GM12878 (cell line): ENCODE results near the gene DYNC2LI1. TPM values are rescaled to one million over a fixed set of nuclear protein-coding genes. Genes with fewer than 3 reads are reported as not detected.

Experiments
- ATAC-seq: fragments of 200-7000 bp; cut with Tn5 transposase; 3 replicates; pipeline ENCODE4 v1.9.1; 2020; ENCODE audit warnings: mild to moderate bottlenecking, moderate library complexity
- BruUV-seq: library from RNA; stranded (reverse); fragments of 400-500 nt; replicated peaks from 2 replicates; lab custom pipeline; 2021; lab: Mats Ljungman, UMichigan
- CTCF ChIA-PET: fragments of 300-600 bp; sonication (Branson Sonifier 250); formaldehyde crosslinking; extraction: SDS; loops from one replicate; lab custom pipeline; 2021; ENCODE audit warnings: inconsistent platforms; lab: Yijun Ruan, JAX
- POLR2A ChIA-PET: fragments of 350-600 bp; formaldehyde crosslinking; extraction: SDS; loops from one replicate; lab custom pipeline; 2021; ENCODE audit warnings: inconsistent platforms; lab: Charles Lee
- RAD21 ChIA-PET: fragments of 300-600 bp; sonication (Branson Sonifier 250); formaldehyde crosslinking; loops from one replicate; lab custom pipeline; 2023; ENCODE audit warnings: antibody characterized with exemption; ENCODE audit not compliant: unreplicated experiment; lab: Charles Lee
- SMC1A ChIA-PET: fragments of 300-600 bp; sonication (Branson Sonifier 250); formaldehyde crosslinking; loops from one replicate; lab custom pipeline; 2023; ENCODE audit not compliant: unreplicated experiment, uncharacterized antibody; lab: Charles Lee
- DNase-seq: peaks from one replicate; pipeline ENCODE4 v3.0.0-alpha.2; 2011; ENCODE audit warnings: low read depth, low spot score
- FAIRE-seq: peaks from 3 replicates; lab custom pipeline; 2011; peaks lifted over from hg19 to GRCh38; lab: Jason Lieb, UNC
- H2AFZ ChIP-seq: 2 replicates; pipeline ENCODE4 v1.6.0; 2011; ENCODE audit warnings: low read depth, low read length, control low read depth; ENCODE audit not compliant: control insufficient read depth
- H3K27ac ChIP-seq: 2 replicates; pipeline ENCODE4 v1.5.1; 2011; ENCODE audit warnings: control low read depth; ENCODE audit not compliant: control insufficient read depth, insufficient read depth
- H3K27me3 ChIP-seq, 2 experiments: replicated peaks in 1 of 2; 2 replicates each; pipeline versions ENCODE4 v1.6.0 to v1.6.1; 2011; ENCODE audit warnings: low read length in 1 of 2; ENCODE audit not compliant: control insufficient read depth in 2 of 2, insufficient read depth in 2 of 2
- H3K36me3 ChIP-seq, 2 experiments: 2 replicates each; pipeline ENCODE4 v1.5.1; 2011; ENCODE audit warnings: low read length in 1 of 2; ENCODE audit not compliant: control insufficient read depth in 2 of 2, insufficient read depth in 2 of 2
- H3K4me1 ChIP-seq: 2 replicates; pipeline ENCODE4 v1.6.1; 2011; ENCODE audit warnings: mild to moderate bottlenecking, low read length, moderate library complexity, mixed read lengths; ENCODE audit not compliant: control insufficient read depth, insufficient read depth
- H3K4me2 ChIP-seq: 2 replicates; pipeline ENCODE4 v1.6.0; 2011; ENCODE audit warnings: control low read depth; ENCODE audit not compliant: control insufficient read depth, insufficient read depth
- H3K4me3 ChIP-seq: fragments of 200-600 bp; sonication (generic); 2 replicates; pipeline ENCODE4 v1.5.1; 2016
- H3K79me2 ChIP-seq: 2 replicates; pipeline ENCODE4 v1.6.0; 2011; ENCODE audit warnings: low read length; ENCODE audit not compliant: control insufficient read depth, insufficient read depth
- H3K9ac ChIP-seq: 2 replicates; pipeline ENCODE4 v1.8.0; 2011; ENCODE audit warnings: low read length, control low read depth, mixed read lengths; ENCODE audit not compliant: control insufficient read depth, insufficient read depth
- H3K9me3 ChIP-seq: replicated peaks from 3 replicates; pipeline ENCODE4 v1.5.1; 2011; ENCODE audit warnings: mild to moderate bottlenecking, low read length; ENCODE audit not compliant: control insufficient read depth, insufficient read depth
- H4K20me1 ChIP-seq: 2 replicates; pipeline ENCODE4 v1.6.0; 2011; ENCODE audit not compliant: control insufficient read depth, insufficient read depth
- ASH2L ChIP-seq: fragments of 300-600, 200-600 bp; sonication (generic); IDR thresholded peaks from 2 replicates; pipeline ENCODE4 v1.6.1; 2017; ENCODE audit warnings: low read depth, mild to moderate bottlenecking, borderline replicate concordance
- CHD2 ChIP-seq: IDR thresholded peaks from 2 replicates; pipeline ENCODE4 v1.6.1; 2011; ENCODE audit warnings: low read depth, low read length, improper control_type of control experiment, borderline replicate concordance
- HDGF ChIP-seq: fragments of 450-650 bp; IDR thresholded peaks from 2 replicates; pipeline ENCODE4 v1.6.1; 2016; ENCODE audit warnings: antibody characterized with exemption
- NFYA ChIP-seq: IDR thresholded peaks from 2 replicates; pipeline ENCODE4 v1.6.1; 2011; ENCODE audit warnings: low read depth, mild to moderate bottlenecking, low read length, improper control_type of control experiment, borderline replicate concordance
- POLR2A ChIP-seq: IDR thresholded peaks from 2 replicates; pipeline ENCODE4 v1.6.1; 2011; ENCODE audit warnings: low read depth, mild to moderate bottlenecking, low read length
- RB1 ChIP-seq: fragments of 450-650 bp; formaldehyde crosslinking; IDR thresholded peaks from 2 replicates; pipeline ENCODE4 v1.6.1; 2017; ENCODE audit warnings: mild to moderate bottlenecking, borderline replicate concordance
- SUPT20H ChIP-seq: IDR thresholded peaks from 2 replicates; pipeline ENCODE4 v1.6.1; 2011; ENCODE audit warnings: low read depth, mild to moderate bottlenecking, low read length, moderate library complexity, borderline replicate concordance; ENCODE audit not compliant: control insufficient read depth
- ZNF217 ChIP-seq: fragments of 450-650 bp; IDR thresholded peaks from 2 replicates; pipeline ENCODE4 v1.6.1; 2017; ENCODE audit warnings: antibody characterized with exemption, mild to moderate bottlenecking
- WGBS: methylation state at CpG from one replicate; pipeline ENCODE4 v1.1.6; 2016; ENCODE audit warnings: low lambda C conversion rate; ENCODE audit not compliant: insufficient replicate concordance, insufficient coverage; ENCODE audit errors: missing lambda C conversion rate; 5-methylcytosine and 5-hydroxymethylcytosine counted together
- in situ Hi-C: fragments of 300-500 bp; cut with MboI; formaldehyde crosslinking; loops from 9 replicates; pipeline ENCODE4 v1.14.3; 2018; ENCODE audit warnings: mixed read lengths
- intact Hi-C: fragments of 100-400 bp; cut with micrococcal nuclease; formaldehyde crosslinking; loops from one replicate; pipeline ENCODE4 v1.14.2; 2022; ENCODE audit not compliant: unreplicated experiment
- polyA plus RNA-seq, 11 experiments: library from polyadenylated mRNA; depleted of rRNA in 4 of 11; unstranded in 6 of 11; stranded (reverse) in 5 of 11; fragments of >200 nt; fragmentation: Nextera tagmentation in 4 of 11; fragmentation: Illumina TruSeq in 1 of 11; extraction: Ambion mirVana in 4 of 11; extraction: Trizol in 1 of 11; gene quantifications; 1 replicate in 1 of 11; 2 replicates in 10 of 11; pipeline versions ENCODE4 v1.2.1 to v1.2.3, GENCODE V29; 2011 to 2016; ENCODE audit warnings: inconsistent platforms in 2 of 11, missing spikeins in 2 of 11, low read depth in 1 of 11
- total RNA-seq, 4 experiments: library from RNA; depleted of rRNA in 3 of 4; stranded (reverse); fragments of >200 nt in 3 of 4; fragmentation: Illumina TruSeq in 1 of 4; extraction: Trizol in 1 of 4; gene quantifications; 2 replicates each; pipeline versions ENCODE4 v1.2.1 to v1.2.3, GENCODE V29; 2013 to 2021
- TF ChIP-seq, protein P1 (sequence below): IDR thresholded peaks from 2 replicates; pipeline ENCODE4 v1.6.1; 2012; ENCODE audit warnings: mild to moderate bottlenecking, low read depth, low read length
- TF ChIP-seq, protein P2 (sequence below): fragments of 450-650 bp; IDR thresholded peaks from 2 replicates; pipeline ENCODE4 v1.6.1; 2018; ENCODE audit warnings: mild to moderate bottlenecking, low read depth, moderate library complexity; ENCODE audit not compliant: partially characterized antibody

Gene DYNC2LI1
- total and polyA plus RNA-seq, 10 of the 15 experiments (the other 5 are each of a cell fraction or from before 2014, with no cell fraction given), result 9.5 to 27.3 (median 19.3) TPM

DNA sequence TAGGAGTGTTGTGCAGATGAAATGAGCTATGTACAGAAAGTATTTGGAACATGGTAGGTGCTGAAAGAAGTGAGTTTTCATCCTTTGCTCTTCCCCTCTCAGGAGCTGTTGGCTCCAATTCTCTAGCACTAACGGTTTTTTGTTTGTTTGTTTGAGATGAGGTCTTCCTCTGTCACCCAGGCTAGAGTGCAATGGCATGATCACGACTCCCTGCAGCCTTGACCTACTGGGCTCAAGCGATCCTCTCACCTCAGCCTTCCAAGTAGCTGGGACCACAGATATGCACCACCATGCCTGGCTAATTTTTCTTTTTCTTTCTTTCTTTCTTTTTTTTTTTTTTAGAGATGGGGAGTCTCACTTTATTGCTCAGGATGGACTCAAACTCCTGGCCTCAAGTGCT, 52.0 kb downstream of the DYNC2LI1 start:
- intact Hi-C loops, result no loop called here
- no peak overlapping the region for H2AFZ ChIP-seq

More for the DNA sequence above, 52.0 kb downstream of the DYNC2LI1 start:
- H3K4me3 ChIP-seq, result no peak overlapping the region
- no peak overlapping the region for H3K27ac ChIP-seq
- H3K9me3 ChIP-seq, result no peaks in the 10 kb centered on the region
- no peak overlapping the region for H3K9ac ChIP-seq
- H3K79me2 ChIP-seq, result no peaks in the 10 kb centered on the region
- RAD21 ChIA-PET, result no interaction called here
- no peak overlapping the region for H3K4me2 ChIP-seq
- ATAC-seq (no peak), FAIRE-seq (no peak)
- no TSS peak for BruUV-seq
- no peaks in the 10 kb centered on the region; a peak in 1 of 4 replicates for H3K27me3 ChIP-seq
- POLR2A ChIA-PET, result no interaction called here
- in situ Hi-C loops, result no loop called here
- H4K20me1 ChIP-seq, result no peaks in the 10 kb centered on the region
- WGBS, result 32% methylated on average over 3 of the region's 3 CpGs
- TF ChIP-seq POLR2A (no peak), NFYA (no peak), ASH2L (no peak), ZNF217 (no peak), HDGF (no peak), SUPT20H (no peak), CHD2 (no peak), RB1 (no peak)
- TF ChIP-seq, protein P1, sequence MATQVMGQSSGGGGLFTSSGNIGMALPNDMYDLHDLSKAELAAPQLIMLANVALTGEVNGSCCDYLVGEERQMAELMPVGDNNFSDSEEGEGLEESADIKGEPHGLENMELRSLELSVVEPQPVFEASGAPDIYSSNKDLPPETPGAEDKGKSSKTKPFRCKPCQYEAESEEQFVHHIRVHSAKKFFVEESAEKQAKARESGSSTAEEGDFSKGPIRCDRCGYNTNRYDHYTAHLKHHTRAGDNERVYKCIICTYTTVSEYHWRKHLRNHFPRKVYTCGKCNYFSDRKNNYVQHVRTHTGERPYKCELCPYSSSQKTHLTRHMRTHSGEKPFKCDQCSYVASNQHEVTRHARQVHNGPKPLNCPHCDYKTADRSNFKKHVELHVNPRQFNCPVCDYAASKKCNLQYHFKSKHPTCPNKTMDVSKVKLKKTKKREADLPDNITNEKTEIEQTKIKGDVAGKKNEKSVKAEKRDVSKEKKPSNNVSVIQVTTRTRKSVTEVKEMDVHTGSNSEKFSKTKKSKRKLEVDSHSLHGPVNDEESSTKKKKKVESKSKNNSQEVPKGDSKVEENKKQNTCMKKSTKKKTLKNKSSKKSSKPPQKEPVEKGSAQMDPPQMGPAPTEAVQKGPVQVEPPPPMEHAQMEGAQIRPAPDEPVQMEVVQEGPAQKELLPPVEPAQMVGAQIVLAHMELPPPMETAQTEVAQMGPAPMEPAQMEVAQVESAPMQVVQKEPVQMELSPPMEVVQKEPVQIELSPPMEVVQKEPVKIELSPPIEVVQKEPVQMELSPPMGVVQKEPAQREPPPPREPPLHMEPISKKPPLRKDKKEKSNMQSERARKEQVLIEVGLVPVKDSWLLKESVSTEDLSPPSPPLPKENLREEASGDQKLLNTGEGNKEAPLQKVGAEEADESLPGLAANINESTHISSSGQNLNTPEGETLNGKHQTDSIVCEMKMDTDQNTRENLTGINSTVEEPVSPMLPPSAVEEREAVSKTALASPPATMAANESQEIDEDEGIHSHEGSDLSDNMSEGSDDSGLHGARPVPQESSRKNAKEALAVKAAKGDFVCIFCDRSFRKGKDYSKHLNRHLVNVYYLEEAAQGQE, result no peak
- TF ChIP-seq, protein P2, sequence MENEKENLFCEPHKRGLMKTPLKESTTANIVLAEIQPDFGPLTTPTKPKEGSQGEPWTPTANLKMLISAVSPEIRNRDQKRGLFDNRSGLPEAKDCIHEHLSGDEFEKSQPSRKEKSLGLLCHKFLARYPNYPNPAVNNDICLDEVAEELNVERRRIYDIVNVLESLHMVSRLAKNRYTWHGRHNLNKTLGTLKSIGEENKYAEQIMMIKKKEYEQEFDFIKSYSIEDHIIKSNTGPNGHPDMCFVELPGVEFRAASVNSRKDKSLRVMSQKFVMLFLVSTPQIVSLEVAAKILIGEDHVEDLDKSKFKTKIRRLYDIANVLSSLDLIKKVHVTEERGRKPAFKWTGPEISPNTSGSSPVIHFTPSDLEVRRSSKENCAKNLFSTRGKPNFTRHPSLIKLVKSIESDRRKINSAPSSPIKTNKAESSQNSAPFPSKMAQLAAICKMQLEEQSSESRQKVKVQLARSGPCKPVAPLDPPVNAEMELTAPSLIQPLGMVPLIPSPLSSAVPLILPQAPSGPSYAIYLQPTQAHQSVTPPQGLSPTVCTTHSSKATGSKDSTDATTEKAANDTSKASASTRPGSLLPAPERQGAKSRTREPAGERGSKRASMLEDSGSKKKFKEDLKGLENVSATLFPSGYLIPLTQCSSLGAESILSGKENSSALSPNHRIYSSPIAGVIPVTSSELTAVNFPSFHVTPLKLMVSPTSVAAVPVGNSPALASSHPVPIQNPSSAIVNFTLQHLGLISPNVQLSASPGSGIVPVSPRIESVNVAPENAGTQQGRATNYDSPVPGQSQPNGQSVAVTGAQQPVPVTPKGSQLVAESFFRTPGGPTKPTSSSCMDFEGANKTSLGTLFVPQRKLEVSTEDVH, result no peak
- TF ChIP-seq, all 136 proteins: peak for 0
- CTCF ChIA-PET, result interaction anchor here (0.6 kb wide), 1 partner anchor 639 kb away, joined by 3 read pairs; no protein-coding TSS in a partner anchor
- SMC1A ChIA-PET, result interaction anchor here (0.8 kb wide), 1 partner anchor 431 kb away, joined by 6 read pairs; no protein-coding TSS in a partner anchor
- no peaks in the 10 kb centered on the region for H3K4me1 ChIP-seq
- H3K36me3 ChIP-seq, result no peaks in the 10 kb centered on the region
- DNase-seq, result no peak
